ENCODE measurements around the gene BRINP3. TPM values are rescaled to one million over a fixed set of nuclear protein-coding genes. Genes with fewer than 3 reads are reported as not detected.

BRINP3 gene
- polyA plus RNA-seq, 1 experiment = 0.14 TPM

DNA sequence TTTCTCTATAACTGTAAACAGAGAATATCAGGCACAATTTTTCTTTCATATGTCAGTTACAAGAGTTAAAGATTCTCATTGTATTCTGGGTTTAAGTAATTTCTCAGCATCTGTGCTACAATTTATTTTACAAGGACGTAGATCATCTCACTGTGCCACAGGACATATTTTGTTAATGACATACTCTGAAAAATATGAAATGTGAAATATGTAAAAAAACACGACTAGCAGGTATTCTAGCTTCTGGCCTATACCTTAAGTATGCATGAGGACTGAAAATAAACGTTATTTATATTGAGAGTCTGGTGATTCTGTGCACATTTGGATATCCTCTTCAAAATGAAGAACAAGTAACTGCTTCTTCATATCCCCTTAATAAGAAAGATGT, 308.8 kb downstream of the BRINP3 start:
- H3K9me3 ChIP-seq (ENCODE audit: control insufficient read depth, insufficient read depth, low read length) = no peaks in the 10 kb centered on the region
- no peak overlapping the region for H3K4me3 ChIP-seq (ENCODE audit: low read depth, low read length)
- POLR2A ChIA-PET = no interaction called here
- CTCF ChIA-PET = interaction anchor here (0.6 kb wide), 1 partner anchor 1933 kb away, joined by 4 read pairs; no protein-coding TSS in a partner anchor
- DNase-seq (ENCODE audit: low read depth, low spot score) = no peak
- H3K27ac ChIP-seq (ENCODE audit: low read depth, low read length) = no peak overlapping the region
- TF ChIP-seq, protein P1, sequence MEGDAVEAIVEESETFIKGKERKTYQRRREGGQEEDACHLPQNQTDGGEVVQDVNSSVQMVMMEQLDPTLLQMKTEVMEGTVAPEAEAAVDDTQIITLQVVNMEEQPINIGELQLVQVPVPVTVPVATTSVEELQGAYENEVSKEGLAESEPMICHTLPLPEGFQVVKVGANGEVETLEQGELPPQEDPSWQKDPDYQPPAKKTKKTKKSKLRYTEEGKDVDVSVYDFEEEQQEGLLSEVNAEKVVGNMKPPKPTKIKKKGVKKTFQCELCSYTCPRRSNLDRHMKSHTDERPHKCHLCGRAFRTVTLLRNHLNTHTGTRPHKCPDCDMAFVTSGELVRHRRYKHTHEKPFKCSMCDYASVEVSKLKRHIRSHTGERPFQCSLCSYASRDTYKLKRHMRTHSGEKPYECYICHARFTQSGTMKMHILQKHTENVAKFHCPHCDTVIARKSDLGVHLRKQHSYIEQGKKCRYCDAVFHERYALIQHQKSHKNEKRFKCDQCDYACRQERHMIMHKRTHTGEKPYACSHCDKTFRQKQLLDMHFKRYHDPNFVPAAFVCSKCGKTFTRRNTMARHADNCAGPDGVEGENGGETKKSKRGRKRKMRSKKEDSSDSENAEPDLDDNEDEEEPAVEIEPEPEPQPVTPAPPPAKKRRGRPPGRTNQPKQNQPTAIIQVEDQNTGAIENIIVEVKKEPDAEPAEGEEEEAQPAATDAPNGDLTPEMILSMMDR (IDR thresholded peaks at IDR 0.05; ENCODE audit: low read depth, low read length) = no peak
- no peaks in the 10 kb centered on the region for H3K27me3 ChIP-seq (ENCODE audit: control insufficient read depth, insufficient read depth, low read length)

DNA sequence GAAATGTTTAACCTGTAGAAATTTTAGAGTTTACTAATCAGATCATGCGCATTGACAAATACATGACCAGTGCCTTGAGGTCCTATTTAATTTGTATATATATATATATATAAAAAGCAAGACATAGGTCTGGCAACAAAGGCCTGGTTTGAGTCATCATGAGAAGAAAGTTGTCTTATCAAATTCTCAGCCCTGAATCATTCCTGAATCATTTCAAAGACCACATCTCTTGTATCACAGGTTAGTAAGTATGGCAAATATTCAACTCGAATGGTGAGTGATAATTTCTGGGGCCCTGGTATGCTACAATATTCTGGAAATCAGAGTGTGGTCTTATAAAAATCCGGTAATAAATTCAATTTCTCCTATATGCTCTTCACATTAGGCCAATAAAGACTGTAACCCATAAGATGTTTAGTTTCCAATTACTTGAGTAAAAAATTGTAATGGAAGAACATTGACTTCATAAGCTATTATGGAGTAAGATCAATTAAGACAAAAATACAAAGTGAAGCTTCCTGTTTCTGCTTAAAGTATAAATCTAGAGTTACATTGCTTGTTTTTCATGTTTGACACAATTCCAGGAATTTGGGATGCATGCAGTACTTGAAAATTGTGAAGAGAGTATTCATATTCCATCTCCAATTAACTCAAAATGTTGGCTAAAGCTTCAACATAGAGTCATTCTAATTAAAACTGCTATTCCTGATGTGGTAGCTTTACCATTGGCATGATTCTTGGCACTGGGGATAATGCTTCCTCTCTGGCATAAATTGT, 309.4 kb downstream of the BRINP3 start:
- Histone ChIP-seq H3K9me3 (ENCODE audit: control insufficient read depth, insufficient read depth, low read length) (no peaks in the 10 kb centered on the region), H3K4me3 (ENCODE audit: low read depth, low read length) (no peak overlapping the region), H3K27me3 (ENCODE audit: control insufficient read depth, insufficient read depth, low read length) (no peaks in the 10 kb centered on the region), H3K27ac (ENCODE audit: low read depth, low read length) (no peak overlapping the region)
- ChIA-PET CTCF (no interaction called here), POLR2A (no interaction called here)
- TF ChIP-seq, protein P1 (IDR thresholded peaks at IDR 0.05; ENCODE audit: low read depth, low read length) = no peak
- DNase-seq (ENCODE audit: low read depth, low spot score) = peak; percentile 53

DNA sequence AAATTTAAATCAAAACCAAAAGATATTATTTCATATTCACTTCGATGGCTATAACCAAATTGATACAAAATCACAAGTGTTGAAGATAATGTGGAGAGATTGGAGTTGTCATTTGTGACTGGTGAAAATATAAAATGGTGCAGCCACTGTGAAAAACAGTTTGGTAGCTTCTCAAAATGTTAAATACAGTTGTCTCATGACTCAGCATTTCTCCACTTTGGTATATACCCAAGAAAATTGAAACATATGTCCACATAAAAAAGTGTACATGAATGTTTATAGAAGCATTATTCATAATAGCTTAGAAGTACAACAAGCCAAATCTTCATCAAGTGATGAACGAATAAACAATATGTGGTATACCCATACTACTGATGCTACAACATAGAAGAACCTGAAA, 318.5 kb downstream of the BRINP3 start:
- no peak for DNase-seq (ENCODE audit: low read depth, low spot score)
- H3K27ac ChIP-seq (ENCODE audit: low read depth, low read length) = no peak overlapping the region
- ChIA-PET POLR2A (no interaction called here), CTCF (no interaction called here)
- no peaks in the 10 kb centered on the region for H3K27me3 ChIP-seq (ENCODE audit: control insufficient read depth, insufficient read depth, low read length)
- no peak overlapping the region for H3K4me3 ChIP-seq (ENCODE audit: low read depth, low read length)
- no peaks in the 10 kb centered on the region for H3K9me3 ChIP-seq (ENCODE audit: control insufficient read depth, insufficient read depth, low read length)
- TF ChIP-seq, protein P1 (IDR thresholded peaks at IDR 0.05; ENCODE audit: low read depth, low read length) = no peak

DNA sequence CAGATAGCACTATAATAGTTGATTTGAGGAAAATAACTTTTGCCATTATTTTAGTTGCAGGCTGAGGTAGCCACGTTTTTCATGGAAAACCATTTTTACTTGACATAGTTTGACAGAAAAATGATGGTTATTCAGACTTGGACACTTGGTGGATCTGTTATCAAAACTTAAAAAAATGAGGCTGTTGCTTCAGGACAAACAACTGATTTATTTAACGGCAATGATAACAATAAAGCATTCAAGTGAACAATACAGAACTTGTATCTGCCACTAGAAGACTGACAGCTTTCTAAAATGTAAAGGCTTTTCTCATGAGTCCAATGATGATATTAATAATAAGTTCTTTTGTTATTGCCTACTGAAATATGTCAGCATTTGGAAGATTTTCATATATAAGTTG, 322.9 kb downstream of the BRINP3 start:
- no peaks in the 10 kb centered on the region for H3K9me3 ChIP-seq (ENCODE audit: control insufficient read depth, insufficient read depth, low read length)
- no peaks in the 10 kb centered on the region for H3K27me3 ChIP-seq (ENCODE audit: control insufficient read depth, insufficient read depth, low read length)
- no peak for DNase-seq (ENCODE audit: low read depth, low spot score)
- no peak overlapping the region for H3K4me3 ChIP-seq (ENCODE audit: low read depth, low read length)
- H3K27ac ChIP-seq (ENCODE audit: low read depth, low read length) = no peak overlapping the region
- ChIA-PET CTCF (no interaction called here), POLR2A (no interaction called here)
- TF ChIP-seq, protein P1 (IDR thresholded peaks at IDR 0.05; ENCODE audit: low read depth, low read length) = no peak

DNA sequence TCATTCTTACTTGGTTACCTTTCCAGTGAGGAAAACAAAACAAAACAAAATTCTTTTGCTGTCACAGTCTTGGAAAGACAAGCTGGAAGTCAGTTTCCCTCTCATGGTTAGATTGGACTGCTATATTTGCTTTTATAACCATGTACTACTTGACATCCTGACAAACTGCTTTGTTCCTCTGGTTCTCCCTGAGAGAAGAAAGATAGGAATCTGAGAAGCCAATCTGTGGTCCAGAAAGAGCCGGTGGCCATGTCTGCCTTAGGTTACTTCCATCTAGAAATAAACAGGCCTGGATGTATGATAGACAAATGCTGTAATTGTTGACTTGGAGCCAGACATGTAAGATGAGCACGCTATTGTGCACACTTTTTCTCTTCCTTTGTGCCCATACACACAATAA, 330.0 kb downstream of the BRINP3 start:
- Histone ChIP-seq H3K27me3 (ENCODE audit: control insufficient read depth, insufficient read depth, low read length) (no peaks in the 10 kb centered on the region), H3K27ac (ENCODE audit: low read depth, low read length) (no peak overlapping the region), H3K9me3 (ENCODE audit: control insufficient read depth, insufficient read depth, low read length) (no peaks in the 10 kb centered on the region), H3K4me3 (ENCODE audit: low read depth, low read length) (no peak overlapping the region)
- CTCF ChIA-PET = no interaction called here
- POLR2A ChIA-PET = no interaction called here
- TF ChIP-seq, protein P1 (IDR thresholded peaks at IDR 0.05; ENCODE audit: low read depth, low read length) = no peak
- DNase-seq (ENCODE audit: low read depth, low spot score) = no peak

Data from AG04450 (cell line).